D721Med (cell line): ENCODE results near the gene PRKCA.

ENCODE experiments used
- DNase-seq: peaks from one replicate; pipeline ENCODE4 v3.0.0; 2011; ENCODE audit warnings: low spot score; ENCODE audit not compliant: insufficient read length
- FAIRE-seq: peaks from 2 replicates; lab custom pipeline; 2011; peaks lifted over from hg19 to GRCh38; lab: Jason Lieb, UNC
- CTCF ChIP-seq: IDR thresholded peaks from 2 replicates; pipeline ENCODE4 v1.5.1; 2012; ENCODE audit warnings: mild to moderate bottlenecking, control low read depth; ENCODE audit not compliant: insufficient read depth; ENCODE audit errors: missing control alignments

Gene PRKCA

DNA sequence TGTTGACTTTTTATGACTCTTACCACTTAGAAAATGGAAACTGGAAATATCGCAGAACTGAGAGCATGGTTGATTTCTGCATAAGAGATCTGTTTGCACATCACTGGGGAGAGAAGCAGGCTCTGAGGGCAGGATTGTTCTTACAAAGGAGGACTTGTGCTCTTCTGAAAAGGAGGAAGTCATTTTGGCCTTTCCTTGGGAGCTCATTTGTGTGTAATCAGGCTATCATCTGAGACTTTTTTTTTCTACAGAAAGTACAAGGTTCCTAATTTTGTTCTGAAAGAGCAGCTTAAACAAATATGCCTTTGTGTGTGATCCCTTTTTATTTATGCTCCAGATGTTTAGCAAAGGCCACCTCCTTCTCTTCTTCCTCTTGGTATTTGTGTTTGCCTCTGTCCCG, 386.8 kb downstream of the PRKCA start:
- TF ChIP-seq CTCF = no peak
- no peak for FAIRE-seq
- no peak for DNase-seq

DNA sequence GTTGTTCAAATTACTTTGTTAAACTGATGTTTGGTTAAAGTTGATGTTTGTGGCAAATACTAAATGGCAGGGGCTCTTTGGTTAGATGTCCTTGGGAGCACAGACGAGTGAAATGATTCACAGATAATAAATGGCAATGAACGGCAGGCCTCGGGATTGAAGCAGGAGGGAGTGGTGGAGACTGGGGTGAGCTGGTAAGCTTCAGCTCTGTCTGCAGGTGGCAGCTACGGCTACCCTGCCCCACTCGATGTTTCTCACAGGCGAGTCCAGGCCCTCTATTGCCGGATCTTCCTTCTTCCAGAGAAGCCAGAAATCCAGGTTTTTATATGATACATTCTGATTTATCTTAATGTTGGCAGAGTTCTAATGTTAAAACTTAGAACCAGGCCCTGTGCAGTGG, 387.8 kb downstream of the PRKCA start:
- DNase-seq (no peak), FAIRE-seq (no peak)
- no peak for TF ChIP-seq CTCF

GRCh38 chr17:66691644-66692420, 389.4 kb downstream of the PRKCA start:
- no peak for TF ChIP-seq CTCF

DNA sequence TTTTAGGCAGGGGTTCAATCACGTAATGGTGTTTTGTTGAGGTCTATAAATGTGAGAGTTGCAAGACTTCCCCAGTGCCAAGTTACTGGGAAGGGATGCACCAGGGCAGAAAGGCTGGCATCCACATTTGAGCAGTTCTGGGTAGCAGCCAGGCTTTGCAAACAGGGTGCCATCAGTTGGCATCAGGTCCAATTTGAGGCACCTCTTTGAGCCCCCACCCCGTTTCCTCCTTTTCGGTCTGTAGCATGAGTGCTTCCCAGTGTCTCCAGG, 389.9 kb downstream of the PRKCA start:
- DNase-seq (no peak), FAIRE-seq (no peak)
- no peak for TF ChIP-seq CTCF

More at GRCh38 chr17:66691644-66692420, 389.4 kb downstream of the PRKCA start:
- DNase-seq = no peak
- no peak for FAIRE-seq

GRCh38 chr17:66695098-66695497, 392.7 kb downstream of the PRKCA start:
- DNase-seq (no peak), FAIRE-seq (no peak)
- no peak for TF ChIP-seq CTCF

DNA sequence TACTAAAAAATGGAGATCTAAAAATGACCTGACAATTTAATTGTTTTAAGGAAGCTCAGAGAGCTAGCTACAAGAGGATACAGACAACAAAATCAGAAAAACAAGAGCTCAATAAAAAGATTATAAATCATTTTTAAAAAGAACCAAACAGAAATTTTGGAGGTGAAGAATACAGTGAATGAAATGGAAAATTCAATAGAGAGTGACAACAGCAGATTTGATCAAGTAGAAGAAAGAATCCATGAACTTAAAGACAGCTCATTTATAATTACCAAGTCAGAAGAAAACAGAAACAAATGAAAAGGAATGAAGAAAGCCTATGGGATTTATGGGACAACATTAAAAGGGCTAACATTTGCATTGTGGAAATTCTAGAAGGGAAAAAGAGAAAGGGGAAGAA, 395.9 kb downstream of the PRKCA start:
- DNase-seq (no peak), FAIRE-seq (no peak)
- no peak for TF ChIP-seq CTCF

DNA sequence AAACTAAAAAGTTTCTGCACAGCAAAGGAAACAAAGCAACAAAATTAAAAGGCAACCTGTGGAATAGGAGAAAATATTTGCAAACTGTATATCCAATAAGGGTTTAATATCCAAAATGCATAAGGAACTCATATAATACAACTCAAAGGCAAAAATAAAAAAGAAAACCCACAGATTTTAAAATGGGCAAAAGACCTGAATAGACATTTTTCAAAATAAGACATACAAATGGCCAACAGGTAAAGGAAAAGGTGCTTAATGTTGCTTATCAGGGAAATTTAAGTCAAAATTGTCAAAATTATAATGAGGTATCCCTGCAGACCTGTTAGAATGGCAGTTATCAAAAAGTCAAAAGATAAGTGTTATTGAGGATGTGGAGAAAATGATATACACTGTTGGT, 399.0 kb downstream of the PRKCA start:
- TF ChIP-seq CTCF = no peak
- no peak for FAIRE-seq
- DNase-seq = no peak
